Activated naive CD4-positive, alpha-beta T cell treated with anti-CD3 and anti-CD28 coated beads, Interleukin-2, amount 10 ng/mL, durations not matched to agents 5 hours and 36 hours (primary cell): Measurements from ENCODE around the gene CERS4. TPM values are rescaled to one million over a fixed set of nuclear protein-coding genes. Genes with fewer than 3 reads are reported as not detected.

Source experiments
- total RNA-seq, 2 experiments: library from RNA; stranded (reverse); gene quantifications; one replicate each; pipeline ENCODE4 v1.2.3, GENCODE V29; 2021

The CERS4 gene, protein sequence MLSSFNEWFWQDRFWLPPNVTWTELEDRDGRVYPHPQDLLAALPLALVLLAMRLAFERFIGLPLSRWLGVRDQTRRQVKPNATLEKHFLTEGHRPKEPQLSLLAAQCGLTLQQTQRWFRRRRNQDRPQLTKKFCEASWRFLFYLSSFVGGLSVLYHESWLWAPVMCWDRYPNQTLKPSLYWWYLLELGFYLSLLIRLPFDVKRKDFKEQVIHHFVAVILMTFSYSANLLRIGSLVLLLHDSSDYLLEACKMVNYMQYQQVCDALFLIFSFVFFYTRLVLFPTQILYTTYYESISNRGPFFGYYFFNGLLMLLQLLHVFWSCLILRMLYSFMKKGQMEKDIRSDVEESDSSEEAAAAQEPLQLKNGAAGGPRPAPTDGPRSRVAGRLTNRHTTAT
- total RNA-seq = 10 to 100 TPM; 31.4 to 35.3 TPM

DNA sequence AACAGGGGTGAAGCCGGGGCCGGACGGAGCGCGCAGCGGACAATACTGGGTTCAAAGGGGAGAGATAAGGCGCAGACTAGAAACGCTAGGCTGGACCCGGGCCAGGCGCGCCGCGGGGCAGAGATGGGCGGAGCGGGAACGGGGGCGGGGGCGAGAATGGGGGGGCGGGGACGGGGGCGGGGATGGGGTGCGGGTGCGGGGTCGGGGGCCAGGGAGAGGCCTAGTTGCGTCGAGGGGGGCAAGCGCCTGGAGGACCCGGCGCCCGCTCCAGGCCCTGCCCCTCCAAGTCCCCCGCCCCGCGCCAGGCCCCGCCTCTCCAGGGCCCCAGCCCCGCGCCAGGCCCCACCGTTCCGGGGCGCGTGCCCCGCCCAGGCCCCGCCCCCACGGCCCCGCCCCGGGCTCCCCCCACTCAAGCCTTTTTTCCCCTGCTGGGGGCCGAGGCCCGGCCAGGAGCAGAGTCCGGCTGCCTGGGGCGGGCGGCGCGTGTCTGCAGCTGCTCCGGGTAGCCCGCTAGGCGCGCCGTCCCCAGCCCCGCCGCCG, at the start of gene CERS4:
TSS of gene CERS4 (plus strand) at position 449 of the 540 bp plus-strand sequence. CDS start 41,707 bp downstream, outside the sequence.

DNA sequence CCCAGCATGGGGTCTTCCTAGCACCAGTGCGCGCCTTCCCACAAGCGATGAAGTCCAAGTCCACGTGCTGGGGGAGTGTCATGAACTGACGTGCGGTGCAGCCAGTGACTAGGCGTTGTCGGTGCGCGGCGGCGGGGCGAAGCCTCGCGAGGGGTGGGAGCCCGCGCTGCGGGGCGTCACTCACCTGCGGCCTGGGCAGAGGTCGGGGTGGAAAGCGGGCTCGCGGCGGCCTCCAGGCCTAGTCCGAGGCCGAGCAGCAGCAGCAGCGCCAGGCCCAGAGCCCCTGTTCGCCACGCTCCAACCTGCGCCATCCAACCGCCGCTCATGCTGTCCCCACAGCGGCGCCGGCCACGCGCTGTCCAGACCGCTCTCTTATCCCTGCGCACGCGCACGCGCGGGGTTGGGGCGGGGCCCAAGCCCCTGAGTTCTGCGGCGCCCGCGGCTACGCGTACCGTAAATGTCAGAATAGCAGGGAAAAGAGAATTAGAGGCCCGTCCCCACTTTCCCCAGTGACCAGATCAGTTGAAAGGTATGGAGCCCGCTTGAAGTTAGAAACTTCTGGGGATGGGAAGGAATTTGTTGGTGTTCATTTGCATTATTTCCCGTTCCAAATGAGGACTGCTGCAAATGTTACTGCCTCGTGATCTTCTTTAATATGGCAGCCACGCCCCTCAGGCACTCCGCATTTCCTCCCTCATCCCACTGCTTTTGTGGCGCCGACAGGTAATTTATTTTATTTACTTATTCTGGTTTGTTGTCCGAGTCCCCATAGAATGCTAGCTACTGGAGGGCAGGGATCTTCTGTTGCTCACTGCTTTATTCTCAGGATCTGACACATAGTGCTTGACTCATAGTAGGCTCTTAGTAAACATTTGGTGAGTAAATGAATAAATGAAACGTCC, 99.0 kb downstream of the CERS4 start, which contains the start of gene CD320:
TSS of gene CD320 (minus strand) at position 394 of the 902 bp plus-strand sequence. CDS start at position 326, 68 bp downstream.

Other genes starting within 250 kb of the CERS4 start
- 10 to 100 TPM; 78.4 to 85.2 TPM for gene ELAVL1, start 203.7 kb upstream of the CERS4 start, total RNA-seq
- 1 to 10 TPM; 4.5 to 6.0 TPM for gene CCL25, start 156.6 kb upstream of the CERS4 start, total RNA-seq
- gene FBN3, start 59.8 kb upstream of the CERS4 start, total RNA-seq = not detected
- 10 to 100 TPM; 33.3 to 36.2 TPM for gene CD320, start 99.0 kb downstream of the CERS4 start, total RNA-seq
- 10 to 100 TPM; 50.9 to 58.4 TPM for gene NDUFA7, start 112.0 kb downstream of the CERS4 start, total RNA-seq
- gene RPS28, start 112.1 kb downstream of the CERS4 start, total RNA-seq = 1,000 to 10,000 TPM; 2,514 to 2,699 TPM
- 1 to 10 TPM; 8.7 to 9.1 TPM for gene KANK3, start 133.9 kb downstream of the CERS4 start, total RNA-seq
- gene ANGPTL4, start 154.8 kb downstream of the CERS4 start, total RNA-seq = under 1 TPM; 0.38 to 0.75 TPM
- 10 to 100 TPM; 89.4 to 97.0 TPM for gene RAB11B, start 181.0 kb downstream of the CERS4 start, total RNA-seq
- gene MARCHF2, start 203.9 kb downstream of the CERS4 start, total RNA-seq = 10 to 100 TPM; 23.1 to 23.5 TPM
- gene HNRNPM, start 235.6 kb downstream of the CERS4 start, total RNA-seq = 100 to 1,000 TPM; 216 to 222 TPM